H9 (cell line): ENCODE data around the gene RNF5. TPM values are rescaled to one million over a fixed set of nuclear protein-coding genes. Genes with fewer than 3 reads are reported as not detected.

ENCODE experiments used
- DNase-seq: peaks from one replicate; pipeline ENCODE4 v3.0.0-alpha.2; 2017
- H2AFZ ChIP-seq: one replicate; pipeline ENCODE4 v1.6.1; 2013; ENCODE audit warnings: mild to moderate bottlenecking, low read length, control low read depth, moderate library complexity
- H2AK5ac ChIP-seq: 2 replicates; pipeline ENCODE4 v1.6.1; 2013; ENCODE audit warnings: low read length, control low read depth, mixed read lengths; ENCODE audit not compliant: insufficient read length
- H2BK120ac ChIP-seq: one replicate; pipeline ENCODE4 v1.6.1; 2013; ENCODE audit warnings: low read depth, mild to moderate bottlenecking, low read length, control low read depth, inconsistent platforms; ENCODE audit not compliant: poor library complexity, severe bottlenecking
- H2BK12ac ChIP-seq: 2 replicates; pipeline ENCODE4 v1.6.1; 2013; ENCODE audit warnings: low read length, control low read depth, mixed read lengths, low read depth; ENCODE audit not compliant: insufficient read length
- H2BK15ac ChIP-seq: 2 replicates; pipeline ENCODE4 v1.6.1; 2013; ENCODE audit warnings: low read depth, low read length, control low read depth
- H2BK20ac ChIP-seq: one replicate; pipeline ENCODE4 v1.6.1; 2013; ENCODE audit warnings: low read depth, mild to moderate bottlenecking, low read length, control low read depth, inconsistent platforms; ENCODE audit not compliant: poor library complexity, severe bottlenecking
- H2BK5ac ChIP-seq: 2 replicates; pipeline ENCODE4 v1.6.1; 2013; ENCODE audit warnings: low read length, control low read depth, mixed read lengths; ENCODE audit not compliant: insufficient read length
- H3K14ac ChIP-seq: 2 replicates; pipeline ENCODE4 v1.6.1; 2013; ENCODE audit warnings: low read length, control low read depth; ENCODE audit not compliant: insufficient read depth
- H3K18ac ChIP-seq: 2 replicates; pipeline ENCODE4 v1.6.1; 2013; ENCODE audit warnings: low read depth, mild to moderate bottlenecking, mixed read lengths, low read length, control low read depth; ENCODE audit not compliant: insufficient read length
- H3K23ac ChIP-seq: 2 replicates; pipeline ENCODE4 v1.6.1; 2013; ENCODE audit warnings: low read length, control low read depth, mixed read lengths, low read depth; ENCODE audit not compliant: insufficient read length
- H3K23me2 ChIP-seq: 2 replicates; pipeline ENCODE4 v1.6.1; 2013; ENCODE audit warnings: low read depth, mild to moderate bottlenecking, mixed read lengths, low read length, control low read depth; ENCODE audit not compliant: insufficient read length, poor library complexity, severe bottlenecking
- H3K27ac ChIP-seq: 2 replicates; pipeline ENCODE4 v1.5.1; 2013; ENCODE audit warnings: low read length, control low read depth, mixed read lengths, low read depth; ENCODE audit not compliant: insufficient read length
- H3K27me3 ChIP-seq: 2 replicates; pipeline ENCODE4 v1.6.1; 2013; ENCODE audit warnings: low read length, control low read depth, inconsistent platforms; ENCODE audit not compliant: insufficient read depth
- H3K4ac ChIP-seq: 2 replicates; pipeline ENCODE4 v1.6.1; 2013; ENCODE audit warnings: low read depth, mild to moderate bottlenecking, control low read depth, inconsistent platforms, low read length, moderate library complexity
- H3K4me1 ChIP-seq: 2 replicates; pipeline ENCODE4 v1.6.1; 2013; ENCODE audit warnings: low read length, control low read depth, inconsistent platforms; ENCODE audit not compliant: insufficient read depth
- H3K4me2 ChIP-seq: 2 replicates; pipeline ENCODE4 v1.6.1; 2013; ENCODE audit warnings: low read length, control low read depth, mixed read lengths; ENCODE audit not compliant: insufficient read length, insufficient read depth
- H3K56ac ChIP-seq: 2 replicates; pipeline ENCODE4 v1.6.1; 2013; ENCODE audit warnings: low read depth, mild to moderate bottlenecking, mixed read lengths, low read length, control low read depth; ENCODE audit not compliant: insufficient read length
- H3K79me1 ChIP-seq: 2 replicates; pipeline ENCODE4 v1.6.1; 2013; ENCODE audit warnings: low read depth, mild to moderate bottlenecking, moderate library complexity, low read length, control low read depth, inconsistent platforms; ENCODE audit not compliant: insufficient read depth, poor library complexity, severe bottlenecking
- H3K79me2 ChIP-seq: 2 replicates; pipeline ENCODE4 v1.6.1; 2013; ENCODE audit warnings: low read length, control low read depth, inconsistent platforms; ENCODE audit not compliant: insufficient read depth
- H3K9ac ChIP-seq: 2 replicates; pipeline ENCODE4 v1.6.1; 2013; ENCODE audit warnings: low read length, control low read depth, mixed read lengths; ENCODE audit not compliant: insufficient read length; ENCODE audit errors: extremely low read depth
- H3K9me3 ChIP-seq: one replicate; pipeline ENCODE4 v1.6.1; 2013; ENCODE audit warnings: low read depth, low read length, inconsistent platforms; ENCODE audit not compliant: control insufficient read depth
- H3T11ph ChIP-seq: one replicate; pipeline ENCODE4 v1.6.1; 2013; ENCODE audit warnings: mild to moderate bottlenecking, low read length, control low read depth, inconsistent platforms
- H4K20me1 ChIP-seq: one replicate; pipeline ENCODE4 v1.6.1; 2013; ENCODE audit not compliant: control insufficient read depth, insufficient read length, insufficient read depth
- H4K5ac ChIP-seq: 2 replicates; pipeline ENCODE4 v1.6.1; 2013; ENCODE audit warnings: low read depth, mild to moderate bottlenecking, mixed read lengths, low read length, control low read depth; ENCODE audit not compliant: insufficient read length
- H4K8ac ChIP-seq: replicated peaks from 2 replicates; pipeline ENCODE4 v1.6.1; 2013; ENCODE audit warnings: low read length, control low read depth, mixed read lengths, low read depth; ENCODE audit not compliant: insufficient read length
- H4K91ac ChIP-seq: 2 replicates; pipeline ENCODE4 v1.6.1; 2013; ENCODE audit warnings: low read depth, mild to moderate bottlenecking, moderate library complexity, mixed read lengths, low read length, control low read depth; ENCODE audit not compliant: insufficient read length
- H3K27ac Mint-ChIP-seq, 3 experiments: 2 replicates in 2 of 3; 3 replicates in 1 of 3; pipeline ENCODE4 v1.8.0; 2020 to 2021; ENCODE audit warnings: mixed read lengths in 3 of 3, mild to moderate bottlenecking in 1 of 3, moderate library complexity in 1 of 3
- H3K27me3 Mint-ChIP-seq: 2 replicates; pipeline ENCODE4 v1.8.0; 2021; ENCODE audit warnings: low read depth, mild to moderate bottlenecking, moderate library complexity, mixed read lengths
- H3K36me3 Mint-ChIP-seq, 3 experiments: 2 replicates in 2 of 3; 3 replicates in 1 of 3; pipeline ENCODE4 v1.8.0; 2020 to 2021; ENCODE audit warnings: low read depth in 3 of 3, mixed read lengths in 3 of 3; ENCODE audit not compliant: insufficient read depth in 1 of 3
- H3K4me1 Mint-ChIP-seq, 2 experiments: 2 replicates each; pipeline ENCODE4 v1.8.0; 2020; ENCODE audit warnings: mixed read lengths in 2 of 2
- H3K4me3 Mint-ChIP-seq, 2 experiments: 2 replicates in 1 of 2; 3 replicates in 1 of 2; pipeline ENCODE4 v1.8.0; 2020 to 2021; ENCODE audit warnings: mild to moderate bottlenecking in 2 of 2, mixed read lengths in 2 of 2, moderate library complexity in 1 of 2
- H3K9me3 Mint-ChIP-seq, 2 experiments: 2 replicates in 1 of 2; 3 replicates in 1 of 2; pipeline ENCODE4 v1.8.0; 2020; ENCODE audit warnings: mild to moderate bottlenecking in 2 of 2, mixed read lengths in 2 of 2, moderate library complexity in 1 of 2
- WGBS: extraction: QIAGEN DNeasy Blood & Tissue Kit; methylation state at CpG from one replicate; pipeline ENCODE4 v1.1.7; 2013; ENCODE audit warnings: missing lambda C conversion rate, low lambda C conversion rate, mixed read lengths; ENCODE audit not compliant: insufficient read length; ENCODE audit errors: extremely low coverage; 5-methylcytosine and 5-hydroxymethylcytosine counted together
- total RNA-seq: library from RNA; stranded (reverse); gene quantifications from 2 replicates; pipeline ENCODE4 v1.2.1, GENCODE V29; 2021
- TF ChIP-seq, protein P1 (sequence below): fragments of 200-600 bp; sonication (generic); conservative IDR thresholded peaks from 3 replicates; pipeline ENCODE4 v1.8.0; 2021; ENCODE audit warnings: antibody characterized with exemption, mild to moderate bottlenecking

Gene RNF5
- total RNA-seq, 1 experiment from 2014 or later, result 116 TPM

GRCh38 chr6:32152769-32153563, 25.2 kb upstream of the RNF5 start:
- no peak overlapping the region for H3T11ph ChIP-seq
- H4K20me1 ChIP-seq, result no peaks in the 10 kb centered on the region
- Mint-ChIP-seq H3K27ac (peak overlapping the region in 2 of 3 experiments; percentile 99; a peak in 6 of 7 replicates), H3K9me3 (no peaks in the 10 kb centered on the region), H3K4me1 (peaks cover 35 to 51% of the 10 kb centered on the region in 2 experiments), H3K36me3 (peaks cover 19 to 26% (median 23%) of the 10 kb centered on the region in 3 experiments), H3K27me3 (peaks cover 4% of the 10 kb centered on the region), H3K4me3 (peak overlapping the region; percentile 97 to 98)
- no peaks in the 10 kb centered on the region for H3K79me1 ChIP-seq
- H3K9ac ChIP-seq, result peak overlapping the region; percentile 60
- no peak overlapping the region for H2AK5ac ChIP-seq
- H4K91ac ChIP-seq, result no peak overlapping the region
- peak overlapping the region; percentile 2; the same call in 1 of the 2 replicates for H3K14ac ChIP-seq
- no peak overlapping the region for H2BK12ac ChIP-seq
- no peak overlapping the region for H4K8ac ChIP-seq
- no peak overlapping the region for H2BK15ac ChIP-seq
- no peak overlapping the region for H4K5ac ChIP-seq
- no peak overlapping the region for H2AFZ ChIP-seq
- H3K9me3 ChIP-seq, result no peaks in the 10 kb centered on the region
- no peak overlapping the region for H2BK20ac ChIP-seq
- no peak overlapping the region for H3K18ac ChIP-seq
- peaks cover 41% of the 10 kb centered on the region for H3K23me2 ChIP-seq
- no peaks in the 10 kb centered on the region; the same call in 1 of the 2 replicates for H3K27me3 ChIP-seq
- H2BK120ac ChIP-seq, result no peak overlapping the region
- H3K79me2 ChIP-seq, result no peaks in the 10 kb centered on the region; the same call in 1 of the 2 replicates
- H3K27ac ChIP-seq, result no peak overlapping the region
- no peak overlapping the region for H3K56ac ChIP-seq
- WGBS, result no CpG with 5 or more reads among the region's 35 CpGs
- DNase-seq, result peak; percentile 78
- peak overlapping the region; percentile 81 for H3K4me2 ChIP-seq
- TF ChIP-seq, protein P1, sequence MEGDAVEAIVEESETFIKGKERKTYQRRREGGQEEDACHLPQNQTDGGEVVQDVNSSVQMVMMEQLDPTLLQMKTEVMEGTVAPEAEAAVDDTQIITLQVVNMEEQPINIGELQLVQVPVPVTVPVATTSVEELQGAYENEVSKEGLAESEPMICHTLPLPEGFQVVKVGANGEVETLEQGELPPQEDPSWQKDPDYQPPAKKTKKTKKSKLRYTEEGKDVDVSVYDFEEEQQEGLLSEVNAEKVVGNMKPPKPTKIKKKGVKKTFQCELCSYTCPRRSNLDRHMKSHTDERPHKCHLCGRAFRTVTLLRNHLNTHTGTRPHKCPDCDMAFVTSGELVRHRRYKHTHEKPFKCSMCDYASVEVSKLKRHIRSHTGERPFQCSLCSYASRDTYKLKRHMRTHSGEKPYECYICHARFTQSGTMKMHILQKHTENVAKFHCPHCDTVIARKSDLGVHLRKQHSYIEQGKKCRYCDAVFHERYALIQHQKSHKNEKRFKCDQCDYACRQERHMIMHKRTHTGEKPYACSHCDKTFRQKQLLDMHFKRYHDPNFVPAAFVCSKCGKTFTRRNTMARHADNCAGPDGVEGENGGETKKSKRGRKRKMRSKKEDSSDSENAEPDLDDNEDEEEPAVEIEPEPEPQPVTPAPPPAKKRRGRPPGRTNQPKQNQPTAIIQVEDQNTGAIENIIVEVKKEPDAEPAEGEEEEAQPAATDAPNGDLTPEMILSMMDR, result no peak
- no peak overlapping the region for H3K23ac ChIP-seq
- H3K4me1 ChIP-seq, result peaks cover 2% of the 10 kb centered on the region; the same call in 1 of the 2 replicates
- H2BK5ac ChIP-seq, result no peak overlapping the region
- H3K4ac ChIP-seq, result no peak overlapping the region
